HepG2 (cell line): ENCODE data around the gene GLOD4. TPM values are rescaled to one million over a fixed set of nuclear protein-coding genes. Genes with fewer than 3 reads are reported as not detected.

Source experiments
- ADNP ChIP-seq: sonication (generic); formaldehyde crosslinking; IDR thresholded peaks from 2 replicates; pipeline ENCODE4 v1.4.0; 2020; ENCODE audit warnings: missing genetic modification reagents
- ERF ChIP-seq: IDR thresholded peaks from 2 replicates; pipeline ENCODE4 v1.6.1; 2018; ENCODE audit warnings: missing biosample characterization, missing genetic modification reagents
- KDM5B ChIP-seq: sonication (generic); formaldehyde crosslinking; IDR thresholded peaks from 2 replicates; pipeline ENCODE4 v1.4.0; 2020; ENCODE audit warnings: missing genetic modification reagents, mild to moderate bottlenecking, borderline replicate concordance
- NFRKB ChIP-seq: fragments of 450-650 bp; IDR thresholded peaks from 2 replicates; pipeline ENCODE4 v1.6.1; 2017
- ONECUT2 ChIP-seq: sonication (generic); formaldehyde crosslinking; IDR thresholded peaks from 2 replicates; pipeline ENCODE4 v1.4.0; 2020; ENCODE audit warnings: missing genetic modification reagents
- POLR2AphosphoS2 ChIP-seq: IDR thresholded peaks from 2 replicates; pipeline ENCODE4 v1.6.1; 2011; ENCODE audit warnings: low read depth, low read length, improper control_type of control experiment
- RAD51 ChIP-seq: fragments of 450-650 bp; IDR thresholded peaks from 2 replicates; pipeline ENCODE4 v1.6.1; 2016; ENCODE audit warnings: borderline replicate concordance
- SSRP1 ChIP-seq: IDR thresholded peaks from 2 replicates; pipeline ENCODE4 v1.6.1; 2016; ENCODE audit warnings: control low read depth
- SUZ12 ChIP-seq: fragments of 150-350 bp; IDR thresholded peaks from 2 replicates; pipeline ENCODE4 v1.6.1; 2014; ENCODE audit warnings: low read depth, low read length
- TEAD3 ChIP-seq: optimal IDR thresholded peaks from 2 replicates; pipeline ENCODE3; 2016; ENCODE audit warnings: borderline replicate concordance
- ZFYVE20 ChIP-seq: sonication (generic); formaldehyde crosslinking; IDR thresholded peaks from 2 replicates; pipeline ENCODE4 v1.8.0; 2023; ENCODE audit warnings: low read depth, mild to moderate bottlenecking, moderate library complexity, missing genetic modification reagents, borderline replicate concordance
- ZNF547 ChIP-seq: sonication (generic); formaldehyde crosslinking; IDR thresholded peaks from 2 replicates; pipeline ENCODE4 v1.5.1; 2020; ENCODE audit warnings: mild to moderate bottlenecking, missing genetic modification reagents
- ZNF577 ChIP-seq: sonication (generic); formaldehyde crosslinking; IDR thresholded peaks from 2 replicates; pipeline ENCODE4 v1.4.0; 2020; ENCODE audit warnings: mild to moderate bottlenecking, low read depth, missing genetic modification reagents, borderline replicate concordance
- ZNF652 ChIP-seq: IDR thresholded peaks from 2 replicates; pipeline ENCODE4 v1.6.1; 2016; ENCODE audit warnings: low read depth, borderline replicate concordance
- ZNF782 ChIP-seq: sonication (generic); formaldehyde crosslinking; IDR thresholded peaks from 2 replicates; pipeline ENCODE4 v1.4.0; 2020; ENCODE audit warnings: missing genetic modification reagents, mild to moderate bottlenecking, borderline replicate concordance
- ZZZ3 ChIP-seq: sonication (generic); formaldehyde crosslinking; IDR thresholded peaks from 2 replicates; pipeline ENCODE4 v1.4.0; 2020; ENCODE audit warnings: missing genetic modification reagents, mild to moderate bottlenecking, borderline replicate concordance
- polyA plus RNA-seq, 8 experiments: library from polyadenylated mRNA; depleted of rRNA in 3 of 8; stranded (reverse) in 7 of 8; unstranded in 1 of 8; fragments of >200 nt; fragmentation: Illumina TruSeq in 4 of 8; extraction: Trizol in 4 of 8; gene quantifications; 2 replicates each; pipeline versions ENCODE4 v1.2.1 to v1.2.3, GENCODE V29; 2011 to 2016; ENCODE audit warnings: low read depth in 4 of 8, missing spikeins in 1 of 8, mixed read lengths in 1 of 8; ENCODE audit not compliant: insufficient read depth in 1 of 8
- total RNA-seq, 5 experiments: library from RNA; depleted of rRNA; stranded (reverse); fragments of >200 nt; fragmentation: Illumina TruSeq; extraction: Trizol; gene quantifications; 2 replicates each; pipeline ENCODE4 v1.2.3, GENCODE V29; 2016; ENCODE audit warnings: low read depth in 1 of 5
- TF ChIP-seq, protein P1 (sequence below): sonication (generic); formaldehyde crosslinking; IDR thresholded peaks from 2 replicates; pipeline ENCODE4 v1.8.0; 2022; ENCODE audit warnings: missing genetic modification reagents, mild to moderate bottlenecking, inconsistent platforms, borderline replicate concordance
- TF ChIP-seq, protein P2 (sequence below): sonication (generic); formaldehyde crosslinking; IDR thresholded peaks from 2 replicates; pipeline ENCODE4 v1.5.0; 2020; ENCODE audit warnings: missing genetic modification reagents, mild to moderate bottlenecking, borderline replicate concordance
- TF ChIP-seq, protein P3 (sequence below): sonication (generic); formaldehyde crosslinking; IDR thresholded peaks from 2 replicates; pipeline ENCODE4 v1.5.1; 2020; ENCODE audit warnings: missing genetic modification reagents, mild to moderate bottlenecking, borderline replicate concordance
- TF ChIP-seq, protein P4 (sequence below): IDR thresholded peaks from 2 replicates; pipeline ENCODE4 v1.6.1; 2018; ENCODE audit warnings: missing genetic modification reagents, mild to moderate bottlenecking, missing compliant biosample characterization
- TF ChIP-seq, protein P5 (sequence below): sonication (generic); formaldehyde crosslinking; IDR thresholded peaks from 2 replicates; pipeline ENCODE4 v1.5.0; 2020; ENCODE audit warnings: missing genetic modification reagents
- TF ChIP-seq, protein P6 (sequence below): sonication (generic); formaldehyde crosslinking; IDR thresholded peaks from 2 replicates; pipeline ENCODE4 v1.5.0; 2020; ENCODE audit warnings: mild to moderate bottlenecking, missing genetic modification reagents, moderate library complexity

The GLOD4 gene
- total and polyA plus RNA-seq, 2 of the 13 experiments (the other 11 are each of a cell fraction or from before 2014, with no cell fraction given), result 53.7 to 87.8 TPM

DNA sequence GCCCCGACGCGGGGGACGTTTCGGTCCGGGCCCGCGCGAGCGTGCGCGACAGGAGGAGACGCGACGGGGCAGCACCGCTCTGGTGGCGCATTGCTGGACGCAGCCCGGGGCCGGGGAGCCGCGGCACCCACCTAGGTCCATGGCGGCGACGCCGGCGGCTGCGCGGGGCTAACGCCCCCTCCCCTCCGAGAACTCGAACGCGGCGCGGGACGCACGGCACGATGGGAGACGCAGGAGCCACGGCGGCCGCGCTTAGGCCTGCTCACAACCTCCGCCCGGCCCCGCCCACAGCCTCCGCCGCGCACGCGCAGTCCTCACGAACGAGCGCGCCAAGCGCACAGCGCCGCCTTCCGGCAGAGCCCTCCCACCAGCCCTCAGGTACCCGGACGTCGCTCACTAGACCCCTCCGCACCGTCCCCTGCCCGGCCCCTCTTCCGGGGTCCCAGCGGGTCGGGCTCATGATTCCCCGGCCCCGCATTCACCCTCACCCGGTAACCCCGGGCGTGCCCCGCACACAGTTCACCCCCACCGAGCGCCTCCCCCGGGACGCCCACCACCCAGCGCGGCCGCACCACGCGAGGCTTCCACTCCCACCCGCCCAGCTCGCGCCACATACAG lies 30.0 kb downstream of the GLOD4 start, which contains the start of gene GEMIN4 (continued):
- TF ChIP-seq, protein P1, sequence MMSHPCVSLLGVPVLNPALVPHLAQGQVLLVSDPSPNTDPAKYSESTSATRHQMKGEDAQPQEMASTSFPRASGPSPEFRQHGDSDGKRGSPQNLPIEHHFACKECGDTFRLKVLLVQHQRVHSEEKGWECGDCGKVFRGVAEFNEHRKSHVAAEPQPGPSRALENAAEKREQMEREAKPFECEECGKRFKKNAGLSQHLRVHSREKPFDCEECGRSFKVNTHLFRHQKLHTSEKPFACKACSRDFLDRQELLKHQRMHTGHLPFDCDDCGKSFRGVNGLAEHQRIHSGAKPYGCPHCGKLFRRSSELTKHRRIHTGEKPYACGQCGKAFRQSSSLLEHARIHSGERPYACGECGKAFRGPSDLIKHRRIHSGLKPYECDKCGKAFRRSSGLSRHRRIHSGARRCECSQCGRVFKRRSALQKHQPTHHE (CRISPR knock-in tag), result no peak
- TF ChIP-seq KDM5B (CRISPR knock-in tag) (peak; percentile 68), ZZZ3 (CRISPR knock-in tag) (peak; percentile 69; the same call in 1 of the 2 replicates), ONECUT2 (CRISPR knock-in tag) (no peak), POLR2AphosphoS2 (no peak), ZNF652 (CRISPR knock-in tag) (no peak), RAD51 (no peak), ADNP (CRISPR knock-in tag) (no peak), TEAD3 (peak; percentile 38), SSRP1 (CRISPR knock-in tag) (no peak), ZFYVE20 (CRISPR knock-in tag) (no peak), ZNF782 (CRISPR knock-in tag) (no peak), NFRKB (no peak), ZNF577 (no peak), ZNF547 (CRISPR knock-in tag) (peak; percentile 67; the same call in 1 of the 2 replicates), SUZ12 (no peak), ERF (CRISPR knock-in tag) (peak; percentile 58; the same call in 1 of the 2 replicates)
- TF ChIP-seq, protein P2, sequence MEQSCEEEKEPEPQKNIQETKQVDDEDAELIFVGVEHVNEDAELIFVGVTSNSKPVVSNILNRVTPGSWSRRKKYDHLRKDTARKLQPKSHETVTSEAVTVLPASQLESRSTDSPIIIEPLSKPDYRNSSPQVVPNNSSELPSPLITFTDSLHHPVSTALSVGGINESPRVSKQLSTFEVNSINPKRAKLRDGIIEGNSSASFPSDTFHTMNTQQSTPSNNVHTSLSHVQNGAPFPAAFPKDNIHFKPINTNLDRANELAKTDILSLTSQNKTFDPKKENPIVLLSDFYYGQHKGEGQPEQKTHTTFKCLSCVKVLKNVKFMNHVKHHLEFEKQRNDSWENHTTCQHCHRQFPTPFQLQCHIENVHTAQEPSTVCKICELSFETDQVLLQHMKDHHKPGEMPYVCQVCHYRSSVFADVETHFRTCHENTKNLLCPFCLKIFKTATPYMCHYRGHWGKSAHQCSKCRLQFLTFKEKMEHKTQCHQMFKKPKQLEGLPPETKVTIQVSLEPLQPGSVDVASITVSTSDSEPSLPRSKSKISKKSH (CRISPR knock-in tag), result peak; percentile 47; the same call in 1 of the 2 replicates
- TF ChIP-seq, protein P3, sequence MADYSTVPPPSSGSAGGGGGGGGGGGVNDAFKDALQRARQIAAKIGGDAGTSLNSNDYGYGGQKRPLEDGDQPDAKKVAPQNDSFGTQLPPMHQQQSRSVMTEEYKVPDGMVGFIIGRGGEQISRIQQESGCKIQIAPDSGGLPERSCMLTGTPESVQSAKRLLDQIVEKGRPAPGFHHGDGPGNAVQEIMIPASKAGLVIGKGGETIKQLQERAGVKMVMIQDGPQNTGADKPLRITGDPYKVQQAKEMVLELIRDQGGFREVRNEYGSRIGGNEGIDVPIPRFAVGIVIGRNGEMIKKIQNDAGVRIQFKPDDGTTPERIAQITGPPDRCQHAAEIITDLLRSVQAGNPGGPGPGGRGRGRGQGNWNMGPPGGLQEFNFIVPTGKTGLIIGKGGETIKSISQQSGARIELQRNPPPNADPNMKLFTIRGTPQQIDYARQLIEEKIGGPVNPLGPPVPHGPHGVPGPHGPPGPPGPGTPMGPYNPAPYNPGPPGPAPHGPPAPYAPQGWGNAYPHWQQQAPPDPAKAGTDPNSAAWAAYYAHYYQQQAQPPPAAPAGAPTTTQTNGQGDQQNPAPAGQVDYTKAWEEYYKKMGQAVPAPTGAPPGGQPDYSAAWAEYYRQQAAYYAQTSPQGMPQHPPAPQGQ (CRISPR knock-in tag), result no peak
- TF ChIP-seq, protein P4, sequence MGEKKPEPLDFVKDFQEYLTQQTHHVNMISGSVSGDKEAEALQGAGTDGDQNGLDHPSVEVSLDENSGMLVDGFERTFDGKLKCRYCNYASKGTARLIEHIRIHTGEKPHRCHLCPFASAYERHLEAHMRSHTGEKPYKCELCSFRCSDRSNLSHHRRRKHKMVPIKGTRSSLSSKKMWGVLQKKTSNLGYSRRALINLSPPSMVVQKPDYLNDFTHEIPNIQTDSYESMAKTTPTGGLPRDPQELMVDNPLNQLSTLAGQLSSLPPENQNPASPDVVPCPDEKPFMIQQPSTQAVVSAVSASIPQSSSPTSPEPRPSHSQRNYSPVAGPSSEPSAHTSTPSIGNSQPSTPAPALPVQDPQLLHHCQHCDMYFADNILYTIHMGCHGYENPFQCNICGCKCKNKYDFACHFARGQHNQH, result no peak; the same call in 1 of the 2 replicates
- TF ChIP-seq, protein P5, sequence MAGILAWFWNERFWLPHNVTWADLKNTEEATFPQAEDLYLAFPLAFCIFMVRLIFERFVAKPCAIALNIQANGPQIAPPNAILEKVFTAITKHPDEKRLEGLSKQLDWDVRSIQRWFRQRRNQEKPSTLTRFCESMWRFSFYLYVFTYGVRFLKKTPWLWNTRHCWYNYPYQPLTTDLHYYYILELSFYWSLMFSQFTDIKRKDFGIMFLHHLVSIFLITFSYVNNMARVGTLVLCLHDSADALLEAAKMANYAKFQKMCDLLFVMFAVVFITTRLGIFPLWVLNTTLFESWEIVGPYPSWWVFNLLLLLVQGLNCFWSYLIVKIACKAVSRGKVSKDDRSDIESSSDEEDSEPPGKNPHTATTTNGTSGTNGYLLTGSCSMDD (CRISPR knock-in tag), result no peak
- TF ChIP-seq, protein P6, sequence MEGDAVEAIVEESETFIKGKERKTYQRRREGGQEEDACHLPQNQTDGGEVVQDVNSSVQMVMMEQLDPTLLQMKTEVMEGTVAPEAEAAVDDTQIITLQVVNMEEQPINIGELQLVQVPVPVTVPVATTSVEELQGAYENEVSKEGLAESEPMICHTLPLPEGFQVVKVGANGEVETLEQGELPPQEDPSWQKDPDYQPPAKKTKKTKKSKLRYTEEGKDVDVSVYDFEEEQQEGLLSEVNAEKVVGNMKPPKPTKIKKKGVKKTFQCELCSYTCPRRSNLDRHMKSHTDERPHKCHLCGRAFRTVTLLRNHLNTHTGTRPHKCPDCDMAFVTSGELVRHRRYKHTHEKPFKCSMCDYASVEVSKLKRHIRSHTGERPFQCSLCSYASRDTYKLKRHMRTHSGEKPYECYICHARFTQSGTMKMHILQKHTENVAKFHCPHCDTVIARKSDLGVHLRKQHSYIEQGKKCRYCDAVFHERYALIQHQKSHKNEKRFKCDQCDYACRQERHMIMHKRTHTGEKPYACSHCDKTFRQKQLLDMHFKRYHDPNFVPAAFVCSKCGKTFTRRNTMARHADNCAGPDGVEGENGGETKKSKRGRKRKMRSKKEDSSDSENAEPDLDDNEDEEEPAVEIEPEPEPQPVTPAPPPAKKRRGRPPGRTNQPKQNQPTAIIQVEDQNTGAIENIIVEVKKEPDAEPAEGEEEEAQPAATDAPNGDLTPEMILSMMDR, result peak; percentile 97
